RWPE2 (cell line): ENCODE measurements around the gene OLA1.
A peak's percentile ranks its signal among the peaks of the same experiment; 100 is the strongest.

Experiments
- ATAC-seq: fragments of 200-7000 bp; cut with Tn5 transposase; 3 replicates; pipeline ENCODE4 v1.9.1; 2021; ENCODE audit warnings: low read depth
- DNase-seq: peaks from one replicate; pipeline ENCODE4 v3.0.0-alpha.2; 2020; ENCODE audit warnings: low spot score
- H3K27ac ChIP-seq: fragments of 450-650 bp; 2 replicates; pipeline ENCODE4 v1.5.1; 2017; ENCODE audit warnings: mild to moderate bottlenecking; ENCODE audit not compliant: poor library complexity, severe bottlenecking
- H3K27me3 ChIP-seq: fragments of 250-450 bp; sonication (Bioruptor Pico); 2 replicates; pipeline ENCODE4 v1.5.1; 2021; ENCODE audit warnings: mild to moderate bottlenecking, moderate library complexity; ENCODE audit not compliant: insufficient read depth, poor library complexity, severe bottlenecking
- H3K36me3 ChIP-seq: fragments of 250-450 bp; sonication (Bioruptor Pico); 2 replicates; pipeline ENCODE4 v1.5.1; 2020; ENCODE audit warnings: low read depth, mild to moderate bottlenecking, moderate library complexity
- H3K4me1 ChIP-seq: fragments of 250-450 bp; sonication (Bioruptor Pico); 2 replicates; pipeline ENCODE4 v1.5.1; 2021; ENCODE audit warnings: mild to moderate bottlenecking, moderate library complexity; ENCODE audit not compliant: insufficient read depth, poor library complexity, severe bottlenecking
- H3K4me3 ChIP-seq: fragments of 250-450 bp; sonication (Bioruptor Pico); 2 replicates; pipeline ENCODE4 v1.5.1; 2021; ENCODE audit warnings: mild to moderate bottlenecking, moderate library complexity; ENCODE audit not compliant: severe bottlenecking
- H3K9me3 ChIP-seq: fragments of 250-450 bp; sonication (Bioruptor Pico); 2 replicates; pipeline ENCODE4 v1.5.1; 2021; ENCODE audit warnings: mild to moderate bottlenecking, moderate library complexity; ENCODE audit not compliant: severe bottlenecking
- CTCF ChIP-seq: fragments of 450-650 bp; IDR thresholded peaks from one replicate; pipeline ENCODE4 v1.5.1; 2017; ENCODE audit warnings: mild to moderate bottlenecking, moderate library complexity; ENCODE audit not compliant: poor library complexity, severe bottlenecking

Gene OLA1

GRCh38 chr2:174120346-174120745 lies 128.0 kb downstream of the OLA1 start:
- H3K4me3 ChIP-seq: no peak overlapping the region
- peak; percentile 34; the same call in 2 of the 3 replicates for ATAC-seq
- no peak for TF ChIP-seq CTCF
- H3K9me3 ChIP-seq: no peaks in the 10 kb centered on the region
- no peak for DNase-seq
- H3K36me3 ChIP-seq: peaks cover 26% of the 10 kb centered on the region
- H3K27ac ChIP-seq: peak overlapping the region; percentile 82
- peaks cover 65% of the 10 kb centered on the region for H3K4me1 ChIP-seq
- H3K27me3 ChIP-seq: no peaks in the 10 kb centered on the region

- DNase-seq (no peak), ATAC-seq (peak; percentile 82)
- peaks cover 26% of the 10 kb centered on the region for H3K36me3 ChIP-seq
- H3K4me1 ChIP-seq: peaks cover 59% of the 10 kb centered on the region
- no peak for TF ChIP-seq CTCF
- H3K27ac ChIP-seq: peak overlapping the region; percentile 82
- no peaks in the 10 kb centered on the region for H3K27me3 ChIP-seq
- no peak overlapping the region for H3K4me3 ChIP-seq
- H3K9me3 ChIP-seq: no peaks in the 10 kb centered on the region
Observed at GRCh38 chr2:174117951-174118930, 130.1 kb downstream of the OLA1 start.

GRCh38 chr2:174112073-174112472 lies 136.3 kb downstream of the OLA1 start:
- TF ChIP-seq CTCF: no peak
- DNase-seq: no peak
- H3K4me1 ChIP-seq: no peaks in the 10 kb centered on the region
- no peaks in the 10 kb centered on the region for H3K27me3 ChIP-seq
- no peak overlapping the region for H3K4me3 ChIP-seq
- peaks cover 19% of the 10 kb centered on the region for H3K36me3 ChIP-seq
- H3K9me3 ChIP-seq: no peaks in the 10 kb centered on the region
- H3K27ac ChIP-seq: no peak overlapping the region
- no peak for ATAC-seq

GRCh38 chr2:174108579-174108978 lies 139.8 kb downstream of the OLA1 start:
- H3K27ac ChIP-seq: no peak overlapping the region
- H3K4me1 ChIP-seq: no peaks in the 10 kb centered on the region
- no peak for TF ChIP-seq CTCF
- H3K4me3 ChIP-seq: no peak overlapping the region
- H3K9me3 ChIP-seq: no peaks in the 10 kb centered on the region
- H3K36me3 ChIP-seq: peaks cover 11% of the 10 kb centered on the region; the same call in 1 of the 2 replicates
- ATAC-seq: no peak
- no peak for DNase-seq
- H3K27me3 ChIP-seq: no peaks in the 10 kb centered on the region

GRCh38 chr2:174106736-174107135 lies 141.6 kb downstream of the OLA1 start:
- Histone ChIP-seq H3K9me3 (no peaks in the 10 kb centered on the region), H3K27ac (no peak overlapping the region), H3K27me3 (no peaks in the 10 kb centered on the region), H3K4me3 (no peak overlapping the region), H3K36me3 (peaks cover 11% of the 10 kb centered on the region; the same call in 1 of the 2 replicates), H3K4me1 (no peaks in the 10 kb centered on the region)
- TF ChIP-seq CTCF: no peak
- ATAC-seq: no peak
- no peak for DNase-seq
